ENCODE measurements around the gene G6PC1.
"Not testable (repeated sequence)": the region's sequence is repeated elsewhere in the genome, so short reads cannot be mapped to it uniquely, and the experiment has no call there.

The G6PC1 gene

GRCh38 chr17:42872251-42872965 lies 28.2 kb upstream of the G6PC1 start:
- no peaks in the 10 kb centered on the region for H3K36me3 ChIP-seq (ENCODE audit: control insufficient read depth, low read length)
- H3K9me3 ChIP-seq (ENCODE audit: control insufficient read depth, insufficient read depth, low read length): no peaks in the 10 kb centered on the region
- H4K20me1 ChIP-seq (ENCODE audit: control insufficient read depth, insufficient read depth, low read depth, low read length): no peaks in the 10 kb centered on the region
- TF ChIP-seq EZH2phosphoT487 (IDR thresholded peaks at IDR 0.05; ENCODE audit: borderline replicate concordance, low read length): no peak
- no peak for TF ChIP-seq CTCF (IDR thresholded peaks at IDR 0.05; ENCODE audit: low read depth, low read length, poor library complexity, severe bottlenecking)
- no peak overlapping the region for H3K4me3 ChIP-seq (ENCODE audit: low read length)
- H3F3A ChIP-seq (ENCODE audit: control insufficient read depth, insufficient read depth): no peaks in the 10 kb centered on the region
- no peaks in the 10 kb centered on the region for H3K9me2 ChIP-seq (replicated peaks; ENCODE audit: control insufficient read depth, low read length)
- H3K4me2 ChIP-seq (ENCODE audit: low read length): no peak overlapping the region
- peaks cover 29% of the 10 kb centered on the region for H3K27me3 ChIP-seq (ENCODE audit: control insufficient read depth, low read length)
- no peaks in the 10 kb centered on the region for H3K4me1 ChIP-seq (ENCODE audit: control insufficient read depth, low read length)
- H3K79me2 ChIP-seq (ENCODE audit: control insufficient read depth, low read length): no peaks in the 10 kb centered on the region
- H3K27ac ChIP-seq (ENCODE audit: low read depth, low read length): no peak overlapping the region

- Histone ChIP-seq H3K4me2 (ENCODE audit: low read length) (no peak overlapping the region), H3K9me3 (ENCODE audit: control insufficient read depth, insufficient read depth, low read length) (no peaks in the 10 kb centered on the region), H3K27ac (ENCODE audit: low read depth, low read length) (no peak overlapping the region), H3K27me3 (ENCODE audit: control insufficient read depth, low read length) (peaks cover 36% of the 10 kb centered on the region), H3K9me2 (replicated peaks; ENCODE audit: control insufficient read depth, low read length) (no peaks in the 10 kb centered on the region), H4K20me1 (ENCODE audit: control insufficient read depth, insufficient read depth, low read depth, low read length) (no peaks in the 10 kb centered on the region), H3F3A (ENCODE audit: control insufficient read depth, insufficient read depth) (no peaks in the 10 kb centered on the region), H3K36me3 (ENCODE audit: control insufficient read depth, low read length) (no peaks in the 10 kb centered on the region), H3K79me2 (ENCODE audit: control insufficient read depth, low read length) (no peaks in the 10 kb centered on the region), H3K4me1 (ENCODE audit: control insufficient read depth, low read length) (peaks cover 3% of the 10 kb centered on the region; the same call in 1 of the 2 replicates), H3K4me3 (ENCODE audit: low read length) (no peak overlapping the region)
- no peak for TF ChIP-seq EZH2phosphoT487 (IDR thresholded peaks at IDR 0.05; ENCODE audit: borderline replicate concordance, low read length)
- TF ChIP-seq CTCF (IDR thresholded peaks at IDR 0.05; ENCODE audit: low read depth, low read length, poor library complexity, severe bottlenecking): no peak
Observed at GRCh38 chr17:42873315-42873714, 27.3 kb upstream of the G6PC1 start.

GRCh38 chr17:42873932-42874695 lies 26.5 kb upstream of the G6PC1 start:
- H3K4me2 ChIP-seq (ENCODE audit: low read length); H3K27ac ChIP-seq (ENCODE audit: low read depth, low read length); H3K36me3 ChIP-seq (ENCODE audit: control insufficient read depth, low read length); H3K9me3 ChIP-seq (ENCODE audit: control insufficient read depth, insufficient read depth, low read length); H3F3A ChIP-seq (ENCODE audit: control insufficient read depth, insufficient read depth); H3K4me3 ChIP-seq (ENCODE audit: low read length); H3K79me2 ChIP-seq (ENCODE audit: control insufficient read depth, low read length); H3K9me2 ChIP-seq (replicated peaks; ENCODE audit: control insufficient read depth, low read length); H3K4me1 ChIP-seq (ENCODE audit: control insufficient read depth, low read length); H4K20me1 ChIP-seq (ENCODE audit: control insufficient read depth, insufficient read depth, low read depth, low read length): not testable (repeated sequence)
- peaks cover 42% of the 10 kb centered on the region for H3K27me3 ChIP-seq (ENCODE audit: control insufficient read depth, low read length)

- Histone ChIP-seq H3K27ac (ENCODE audit: low read depth, low read length) (no peak overlapping the region), H3K4me2 (ENCODE audit: low read length) (no peak overlapping the region)
Observed at GRCh38 chr17:42877037-42877436, 23.6 kb upstream of the G6PC1 start.

More at GRCh38 chr17:42877037-42877436, 23.6 kb upstream of the G6PC1 start:
- Histone ChIP-seq H4K20me1 (ENCODE audit: control insufficient read depth, insufficient read depth, low read depth, low read length) (no peaks in the 10 kb centered on the region), H3F3A (ENCODE audit: control insufficient read depth, insufficient read depth) (no peaks in the 10 kb centered on the region), H3K9me3 (ENCODE audit: control insufficient read depth, insufficient read depth, low read length) (no peaks in the 10 kb centered on the region), H3K4me1 (ENCODE audit: control insufficient read depth, low read length) (peaks cover 3% of the 10 kb centered on the region; the same call in 1 of the 2 replicates), H3K27me3 (ENCODE audit: control insufficient read depth, low read length) (peaks cover 44% of the 10 kb centered on the region), H3K79me2 (ENCODE audit: control insufficient read depth, low read length) (no peaks in the 10 kb centered on the region), H3K4me3 (ENCODE audit: low read length) (no peak overlapping the region), H3K9me2 (replicated peaks; ENCODE audit: control insufficient read depth, low read length) (no peaks in the 10 kb centered on the region), H3K36me3 (ENCODE audit: control insufficient read depth, low read length) (no peaks in the 10 kb centered on the region)
- TF ChIP-seq EZH2phosphoT487 (IDR thresholded peaks at IDR 0.05; ENCODE audit: borderline replicate concordance, low read length): no peak
- no peak for TF ChIP-seq CTCF (IDR thresholded peaks at IDR 0.05; ENCODE audit: low read depth, low read length, poor library complexity, severe bottlenecking)

All from DOHH2 (cell line).